Cardiac muscle cell (in vitro differentiated cells and primary cell): Measurements from ENCODE around the gene SRCAP. TPM values are rescaled to one million over a fixed set of nuclear protein-coding genes. Genes with fewer than 3 reads are reported as not detected.

Experiments used
- DNase-seq, 2 donors: peaks; one replicate each; pipeline versions ENCODE4 v3.0.0 to v3.0.0-alpha.2; 2010 to 2017; ENCODE audit warnings: low read depth in 1 of 2, low spot score in 1 of 2
- H3K27ac ChIP-seq: fragments of 200-600 bp; sonication (generic); 2 replicates; pipeline ENCODE4 v1.5.1; 2016
- H3K27me3 ChIP-seq: fragments of 200-600 bp; sonication (generic); 2 replicates; pipeline ENCODE4 v1.6.0; 2016; ENCODE audit warnings: control low read depth
- H3K36me3 ChIP-seq: fragments of 200-600 bp; sonication (generic); 2 replicates; pipeline ENCODE4 v1.5.1; 2016; ENCODE audit warnings: control low read depth
- H3K4me1 ChIP-seq: fragments of 200-600 bp; sonication (generic); 2 replicates; pipeline ENCODE4 v1.8.1; 2017; ENCODE audit warnings: low read depth, mild to moderate bottlenecking, mixed run types
- H3K4me3 ChIP-seq: fragments of 200-600 bp; sonication (generic); 2 replicates; pipeline ENCODE4 v1.5.1; 2016; ENCODE audit warnings: mild to moderate bottlenecking
- H3K9me3 ChIP-seq: fragments of 200-600 bp; sonication (generic); 2 replicates; pipeline ENCODE4 v1.5.1; 2017; ENCODE audit warnings: low read depth, mild to moderate bottlenecking, control low read depth
- polyA plus RNA-seq: library from polyadenylated mRNA; unstranded; fragments of >200 nt; fragmentation: Nextera tagmentation; extraction: Ambion mirVana; gene quantifications from 2 replicates; pipeline ENCODE4 v1.2.1, GENCODE V29; 2016
- total RNA-seq: library from RNA; depleted of rRNA; stranded (reverse); fragments of >200 nt; gene quantifications from 2 replicates; pipeline ENCODE4 v1.2.3, GENCODE V29; 2016
- TF ChIP-seq, protein P1 (sequence below): IDR thresholded peaks from 2 replicates; pipeline ENCODE4 v1.5.1; 2012; ENCODE audit warnings: low read depth, mild to moderate bottlenecking, low read length

Gene SRCAP
- total and polyA plus RNA-seq, 2 experiments from 2014 or later = 20.9 to 42.9 TPM

DNA sequence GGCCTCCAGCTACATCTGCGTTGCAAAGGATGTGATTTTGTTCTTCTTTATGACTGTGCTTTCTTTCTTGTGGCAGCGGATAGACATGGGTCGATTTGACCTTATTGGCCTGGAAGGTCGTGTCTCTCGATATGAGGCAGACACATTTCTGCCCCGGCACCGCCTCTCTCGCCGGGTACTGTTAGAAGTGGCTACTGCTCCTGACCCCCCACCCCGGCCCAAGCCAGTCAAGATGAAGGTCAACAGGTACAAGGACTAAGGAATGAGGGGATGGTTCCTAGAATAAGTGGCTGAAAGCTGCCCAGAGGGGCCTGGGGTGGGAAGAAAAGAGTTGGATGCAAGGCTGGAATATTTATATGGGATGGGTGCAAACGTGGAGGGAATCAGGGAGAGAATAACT, 21.1 kb downstream of the SRCAP start:
- Histone ChIP-seq H3K27ac (no peak overlapping the region), H3K4me1 (no peaks in the 10 kb centered on the region), H3K36me3 (peaks cover 63% of the 10 kb centered on the region), H3K4me3 (no peak overlapping the region), H3K27me3 (no peaks in the 10 kb centered on the region), H3K9me3 (no peaks in the 10 kb centered on the region)
- no peak for DNase-seq
- TF ChIP-seq, protein P1, sequence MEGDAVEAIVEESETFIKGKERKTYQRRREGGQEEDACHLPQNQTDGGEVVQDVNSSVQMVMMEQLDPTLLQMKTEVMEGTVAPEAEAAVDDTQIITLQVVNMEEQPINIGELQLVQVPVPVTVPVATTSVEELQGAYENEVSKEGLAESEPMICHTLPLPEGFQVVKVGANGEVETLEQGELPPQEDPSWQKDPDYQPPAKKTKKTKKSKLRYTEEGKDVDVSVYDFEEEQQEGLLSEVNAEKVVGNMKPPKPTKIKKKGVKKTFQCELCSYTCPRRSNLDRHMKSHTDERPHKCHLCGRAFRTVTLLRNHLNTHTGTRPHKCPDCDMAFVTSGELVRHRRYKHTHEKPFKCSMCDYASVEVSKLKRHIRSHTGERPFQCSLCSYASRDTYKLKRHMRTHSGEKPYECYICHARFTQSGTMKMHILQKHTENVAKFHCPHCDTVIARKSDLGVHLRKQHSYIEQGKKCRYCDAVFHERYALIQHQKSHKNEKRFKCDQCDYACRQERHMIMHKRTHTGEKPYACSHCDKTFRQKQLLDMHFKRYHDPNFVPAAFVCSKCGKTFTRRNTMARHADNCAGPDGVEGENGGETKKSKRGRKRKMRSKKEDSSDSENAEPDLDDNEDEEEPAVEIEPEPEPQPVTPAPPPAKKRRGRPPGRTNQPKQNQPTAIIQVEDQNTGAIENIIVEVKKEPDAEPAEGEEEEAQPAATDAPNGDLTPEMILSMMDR = no peak

DNA sequence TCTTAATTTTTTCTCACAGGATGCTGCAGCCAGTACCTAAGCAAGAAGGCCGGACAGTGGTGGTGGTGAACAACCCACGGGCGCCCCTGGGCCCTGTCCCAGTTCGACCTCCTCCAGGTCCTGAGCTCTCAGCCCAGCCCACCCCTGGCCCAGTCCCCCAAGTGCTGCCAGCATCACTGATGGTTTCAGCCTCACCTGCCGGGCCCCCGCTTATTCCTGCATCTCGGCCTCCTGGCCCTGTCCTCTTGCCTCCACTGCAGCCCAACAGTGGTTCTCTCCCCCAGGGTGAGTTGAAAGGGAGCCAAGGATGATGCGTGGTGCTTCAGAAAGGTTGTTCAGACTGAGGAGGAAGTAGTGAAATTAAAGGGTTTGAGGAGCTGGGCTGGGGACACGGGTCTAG, 21.7 kb downstream of the SRCAP start:
- Histone ChIP-seq H3K27ac (no peak overlapping the region), H3K4me3 (no peak overlapping the region), H3K36me3 (peaks cover 64% of the 10 kb centered on the region), H3K9me3 (no peaks in the 10 kb centered on the region), H3K4me1 (no peaks in the 10 kb centered on the region), H3K27me3 (no peaks in the 10 kb centered on the region)
- TF ChIP-seq, protein P1 = no peak
- no peak for DNase-seq

DNA sequence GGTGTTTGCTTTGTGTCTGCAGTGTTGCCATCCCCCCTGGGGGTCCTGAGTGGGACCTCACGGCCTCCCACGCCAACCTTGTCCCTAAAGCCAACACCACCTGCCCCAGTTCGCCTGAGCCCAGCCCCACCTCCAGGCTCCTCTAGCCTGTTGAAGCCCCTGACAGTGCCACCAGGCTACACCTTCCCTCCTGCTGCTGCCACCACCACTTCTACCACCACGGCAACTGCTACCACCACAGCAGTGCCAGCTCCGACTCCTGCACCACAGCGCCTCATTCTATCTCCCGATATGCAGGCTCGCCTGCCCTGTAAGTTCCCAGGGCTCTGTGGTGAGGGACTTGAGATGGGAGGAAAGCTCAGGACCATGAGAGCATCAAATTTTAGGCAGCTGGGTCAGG, 22.2 kb downstream of the SRCAP start:
- H3K4me3 ChIP-seq = no peak overlapping the region
- no peaks in the 10 kb centered on the region for H3K27me3 ChIP-seq
- no peak overlapping the region for H3K27ac ChIP-seq
- TF ChIP-seq, protein P1 = no peak
- DNase-seq = no peak
- peaks cover 59% of the 10 kb centered on the region for H3K36me3 ChIP-seq
- no peaks in the 10 kb centered on the region for H3K9me3 ChIP-seq
- no peaks in the 10 kb centered on the region for H3K4me1 ChIP-seq

DNA sequence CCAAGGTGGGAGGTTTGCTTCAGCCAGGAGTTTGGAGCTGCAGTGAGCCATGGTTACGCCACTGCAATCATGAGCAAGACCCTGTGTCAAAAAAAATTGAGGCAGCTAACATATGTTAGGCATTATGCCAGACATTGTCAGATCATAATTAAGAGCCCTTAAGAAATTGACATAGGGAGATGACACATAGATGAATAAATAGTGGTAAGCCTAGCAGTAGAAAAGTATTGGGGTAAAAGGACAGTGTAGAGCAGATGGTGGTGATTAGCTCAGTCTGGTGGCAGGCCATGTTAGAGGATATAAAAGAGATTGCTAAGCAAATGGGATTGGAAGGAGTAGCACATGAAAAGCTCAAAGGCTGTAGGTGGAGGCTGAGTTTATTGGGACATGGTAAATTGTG, 22.6 kb downstream of the SRCAP start:
- peaks cover 55% of the 10 kb centered on the region for H3K36me3 ChIP-seq
- H3K9me3 ChIP-seq = no peaks in the 10 kb centered on the region
- no peak for DNase-seq
- H3K27me3 ChIP-seq = no peaks in the 10 kb centered on the region
- no peak overlapping the region for H3K27ac ChIP-seq
- H3K4me3 ChIP-seq = no peak overlapping the region
- no peaks in the 10 kb centered on the region for H3K4me1 ChIP-seq
- TF ChIP-seq, protein P1 = no peak

DNA sequence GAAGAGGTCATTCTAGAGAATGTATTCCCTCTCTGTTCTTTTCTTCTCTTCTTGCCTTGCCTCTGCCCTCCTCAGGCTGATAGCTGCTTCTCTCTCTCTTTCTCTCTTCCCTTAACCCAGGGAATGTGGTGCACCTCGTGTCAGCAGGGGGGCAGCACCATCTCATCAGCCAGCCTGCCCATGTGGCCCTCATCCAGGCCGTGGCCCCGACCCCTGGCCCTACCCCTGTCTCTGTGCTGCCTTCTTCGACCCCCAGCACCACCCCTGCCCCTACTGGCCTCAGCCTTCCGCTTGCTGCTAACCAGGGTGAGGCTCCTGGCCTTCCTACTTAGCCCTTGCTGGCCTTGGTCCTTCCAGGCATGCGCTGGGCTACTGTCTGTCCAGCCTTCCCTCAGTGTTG, 23.5 kb downstream of the SRCAP start:
- Histone ChIP-seq H3K27ac (no peak overlapping the region), H3K9me3 (no peaks in the 10 kb centered on the region), H3K36me3 (peaks cover 49% of the 10 kb centered on the region), H3K4me3 (no peak overlapping the region), H3K27me3 (no peaks in the 10 kb centered on the region), H3K4me1 (no peaks in the 10 kb centered on the region)
- DNase-seq = no peak
- TF ChIP-seq, protein P1 = no peak

DNA sequence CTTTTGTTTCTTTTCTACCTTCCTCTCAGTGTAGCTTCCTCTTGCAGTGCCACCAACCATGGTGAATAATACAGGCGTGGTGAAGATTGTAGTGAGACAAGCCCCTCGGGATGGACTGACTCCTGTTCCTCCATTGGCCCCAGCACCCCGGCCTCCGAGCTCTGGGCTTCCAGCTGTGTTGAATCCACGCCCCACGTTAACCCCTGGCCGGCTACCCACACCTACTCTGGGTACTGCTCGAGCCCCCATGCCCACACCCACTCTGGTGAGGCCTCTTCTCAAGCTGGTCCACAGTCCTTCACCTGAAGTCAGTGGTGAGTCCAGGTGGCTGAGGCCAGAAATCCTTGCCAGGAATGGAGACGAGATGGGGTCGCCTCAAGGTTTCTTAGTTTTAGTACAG, 23.9 kb downstream of the SRCAP start:
- H3K4me1 ChIP-seq = no peaks in the 10 kb centered on the region
- no peaks in the 10 kb centered on the region for H3K9me3 ChIP-seq
- no peak overlapping the region for H3K27ac ChIP-seq
- peaks cover 49% of the 10 kb centered on the region for H3K36me3 ChIP-seq
- TF ChIP-seq, protein P1 = no peak
- DNase-seq = no peak
- H3K27me3 ChIP-seq = no peaks in the 10 kb centered on the region
- H3K4me3 ChIP-seq = no peak overlapping the region
